NCI-H2196 treated with DMSO at 0.1 percent for 48 hours (cell line): ENCODE data around the gene KLK10.
"Not testable (repeated sequence)": the region's sequence is repeated elsewhere in the genome, so short reads cannot be mapped to it uniquely, and the experiment has no call there.

Experiments
- DNase-seq: peaks from one replicate; lab custom pipeline; 2025; ENCODE audit not compliant: unreplicated experiment; lab: John Stamatoyannopoulos, UW

Gene KLK10

GRCh38 chr19:51002542-51003311 lies 16.8 kb downstream of the KLK10 start:
- DNase-seq, result no peak

- no peak for DNase-seq
Observed at GRCh38 chr19:51002089-51002532, 17.4 kb downstream of the KLK10 start.

GRCh38 chr19:51001515-51001914 lies 18.0 kb downstream of the KLK10 start, which contains the start of gene KLK8:
Gene KLK8 (minus strand): TSS chr19:51001604. CDS start chr19:51001167, 437 bp downstream.
- no peak for DNase-seq

- no peak for DNase-seq
Observed at GRCh38 chr19:51000981-51001380, 18.5 kb downstream of the KLK10 start.

GRCh38 chr19:51000426-51000825 lies 19.1 kb downstream of the KLK10 start:
- DNase-seq, result no peak

GRCh38 chr19:50998686-50999085 lies 20.8 kb downstream of the KLK10 start:
- DNase-seq, result no peak

- DNase-seq, result no peak
Observed at GRCh38 chr19:50998061-50998460, 21.4 kb downstream of the KLK10 start.

- no peak for DNase-seq
Observed at GRCh38 chr19:50994129-50994528, 25.4 kb downstream of the KLK10 start.

- no peak for DNase-seq
Observed at GRCh38 chr19:50992666-50993035, 26.9 kb downstream of the KLK10 start.

GRCh38 chr19:50984416-50984815 lies 35.1 kb downstream of the KLK10 start:
- DNase-seq, result not testable (repeated sequence)

GRCh38 chr19:50983625-50984292 lies 35.8 kb downstream of the KLK10 start, which contains the start of gene KLK7:
Gene KLK7 (minus strand): TSS chr19:50983917. CDS start chr19:50982399, 1,518 bp downstream.
- DNase-seq, result no peak

- DNase-seq, result no peak
Observed at GRCh38 chr19:50982186-50982585, 37.3 kb downstream of the KLK10 start.

GRCh38 chr19:50981587-50982146 lies 37.8 kb downstream of the KLK10 start:
- no peak for DNase-seq

GRCh38 chr19:50980208-50980607 lies 39.3 kb downstream of the KLK10 start:
- DNase-seq, result no peak

- no peak for DNase-seq
Observed at GRCh38 chr19:50979758-50980157, 39.8 kb downstream of the KLK10 start.

GRCh38 chr19:50978772-50979390 lies 40.6 kb downstream of the KLK10 start:
- no peak for DNase-seq

- no peak for DNase-seq
Observed at GRCh38 chr19:50977626-50978025, 41.9 kb downstream of the KLK10 start.

GRCh38 chr19:50975766-50976165 lies 43.7 kb downstream of the KLK10 start:
- no peak for DNase-seq

- no peak for DNase-seq
Observed at GRCh38 chr19:50974702-50975556, 44.6 kb downstream of the KLK10 start.

GRCh38 chr19:50972795-50973376 lies 46.6 kb downstream of the KLK10 start:
- DNase-seq, result no peak
